ENCODE measurements around the gene SUMO3.

- TF ChIP-seq EP300 (IDR thresholded peaks at IDR 0.05; ENCODE audit: low read depth in 2 of 2, low read length in 2 of 2) = no peak
- TF ChIP-seq EP300 (CRISPR knock-in tag; IDR thresholded peaks at IDR 0.05; ENCODE audit: borderline replicate concordance) = no peak
- no peak for TF ChIP-seq PHF21A (CRISPR knock-in tag; IDR thresholded peaks at IDR 0.05)
- TF ChIP-seq NR3C1 (CRISPR knock-in tag; IDR thresholded peaks at IDR 0.05) = no peak
- TF ChIP-seq TBL1XR1 (IDR thresholded peaks at IDR 0.05; ENCODE audit: borderline replicate concordance, low read length, partially characterized antibody) = no peak
- TF ChIP-seq PBX3 (CRISPR knock-in tag; IDR thresholded peaks at IDR 0.05; ENCODE audit: borderline replicate concordance) = no peak
- TF ChIP-seq POLR2A (IDR thresholded peaks at IDR 0.05; ENCODE audit: insufficient read depth in 1 of 2, low read depth in 2 of 2, low read length in 2 of 2) = no peak
- no peak for TF ChIP-seq ATF3 (CRISPR knock-in tag; IDR thresholded peaks at IDR 0.05)
- TF ChIP-seq POGK (CRISPR knock-in tag; conservative IDR thresholded peaks at IDR 0.05) = no peak
- no peak for TF ChIP-seq SUZ12 (IDR thresholded peaks at IDR 0.05; ENCODE audit: low read depth, low read length)
- no peak for TF ChIP-seq RFX5 (IDR thresholded peaks at IDR 0.05; ENCODE audit: low read depth, low read length)
- no peak for TF ChIP-seq NPAS2 (CRISPR knock-in tag; IDR thresholded peaks at IDR 0.05; ENCODE audit: borderline replicate concordance)
- TF ChIP-seq SAP130 (CRISPR knock-in tag; IDR thresholded peaks at IDR 0.05; ENCODE audit: low read depth) = no peak
- TF ChIP-seq PREB (CRISPR knock-in tag; IDR thresholded peaks at IDR 0.05) = no peak
Observed at GRCh38 chr21:44793592-44794374, 24.1 kb downstream of the SUMO3 start.
